ENCODE data around the gene DENND10. TPM values are rescaled to one million over a fixed set of nuclear protein-coding genes. Genes with fewer than 3 reads are reported as not detected.
A peak's percentile ranks its signal among the peaks of the same experiment; 100 is the strongest.
"Not testable (repeated sequence)": the region's sequence is repeated elsewhere in the genome, so short reads cannot be mapped to it uniquely, and the experiment has no call there.

DENND10 gene
- total and polyA plus RNA-seq, 2 experiments from 2014 or later, result 41.4 to 41.8 TPM

- Histone ChIP-seq H3K4me2 (no peak overlapping the region), H4K20me1 (replicated peaks; ENCODE audit: insufficient read depth) (no peaks in the 10 kb centered on the region), H3K27me3 (ENCODE audit: insufficient read depth) (no peaks in the 10 kb centered on the region), H3K36me3 (ENCODE audit: insufficient read depth) (no peaks in the 10 kb centered on the region), H3K4me1 (ENCODE audit: insufficient read depth) (no peaks in the 10 kb centered on the region), H3K79me2 (replicated peaks; ENCODE audit: insufficient read depth) (no peaks in the 10 kb centered on the region), H3K4me3 (no peak overlapping the region), H2AFZ (no peak overlapping the region), H3K9me2 (ENCODE audit: insufficient read depth) (no peaks in the 10 kb centered on the region), H3K27ac (ENCODE audit: low read depth) (no peak overlapping the region), H3F3A (replicated peaks; ENCODE audit: low read depth) (no peaks in the 10 kb centered on the region)
- ATAC-seq (no peak), DNase-seq (ENCODE audit: low spot score) (no peak)
- no peaks in the 10 kb centered on the region for H3K4me1 Mint-ChIP-seq
- TF ChIP-seq CTCF (conservative IDR thresholded peaks at IDR 0.05; ENCODE audit: low read depth in 2 of 2) (no peak), ZNF331 (CRISPR knock-in tag; IDR thresholded peaks at IDR 0.05; ENCODE audit: low read depth) (no peak)
- H3K27me3 Mint-ChIP-seq (ENCODE audit: insufficient read depth, low read depth, poor library complexity), result no peaks in the 10 kb centered on the region
- no peak overlapping the region for H3K4me3 Mint-ChIP-seq
- no peaks in the 10 kb centered on the region for H3K9me3 Mint-ChIP-seq
- H3K27ac Mint-ChIP-seq, result no peak overlapping the region
- H3K36me3 Mint-ChIP-seq (ENCODE audit: low read depth), result peaks cover 31% of the 10 kb centered on the region
Observed at GRCh38 chr10:119149157-119149556, 45.2 kb downstream of the DENND10 start.

GRCh38 chr10:119149729-119150128 is 45.8 kb downstream of the DENND10 start:
- Mint-ChIP-seq H3K27ac (no peak overlapping the region), H3K36me3 (ENCODE audit: low read depth) (peaks cover 36% of the 10 kb centered on the region), H3K4me3 (no peak overlapping the region), H3K9me3 (no peaks in the 10 kb centered on the region), H3K4me1 (no peaks in the 10 kb centered on the region), H3K27me3 (ENCODE audit: insufficient read depth, low read depth, poor library complexity) (no peaks in the 10 kb centered on the region)
- Histone ChIP-seq H3F3A (replicated peaks; ENCODE audit: low read depth) (no peaks in the 10 kb centered on the region), H3K79me2 (replicated peaks; ENCODE audit: insufficient read depth) (no peaks in the 10 kb centered on the region), H3K27me3 (ENCODE audit: insufficient read depth) (no peaks in the 10 kb centered on the region), H3K4me3 (no peak overlapping the region), H2AFZ (no peak overlapping the region), H3K4me1 (ENCODE audit: insufficient read depth) (no peaks in the 10 kb centered on the region), H3K36me3 (ENCODE audit: insufficient read depth) (no peaks in the 10 kb centered on the region), H3K9me2 (ENCODE audit: insufficient read depth) (no peaks in the 10 kb centered on the region), H3K4me2 (no peak overlapping the region), H3K27ac (ENCODE audit: low read depth) (no peak overlapping the region), H4K20me1 (replicated peaks; ENCODE audit: insufficient read depth) (no peaks in the 10 kb centered on the region)
- DNase-seq (ENCODE audit: low spot score) (peak; percentile 68), ATAC-seq (peak; percentile 94)
- TF ChIP-seq NANOG (IDR thresholded peaks at IDR 0.05; ENCODE audit: borderline replicate concordance) (no peak), CTCF (conservative IDR thresholded peaks at IDR 0.05; ENCODE audit: low read depth in 2 of 2) (peak; percentile 54 to 90)

- H3K36me3 ChIP-seq (ENCODE audit: insufficient read depth); H3K4me1 ChIP-seq (ENCODE audit: insufficient read depth); ATAC-seq; H3K27ac Mint-ChIP-seq; H3K4me3 Mint-ChIP-seq; H3K4me2 ChIP-seq; H3K9me3 Mint-ChIP-seq; H3K9me2 ChIP-seq (ENCODE audit: insufficient read depth); H4K20me1 ChIP-seq (replicated peaks; ENCODE audit: insufficient read depth); H3K4me1 Mint-ChIP-seq; H3K27me3 Mint-ChIP-seq (ENCODE audit: insufficient read depth, low read depth, poor library complexity); H3K79me2 ChIP-seq (replicated peaks; ENCODE audit: insufficient read depth); H2AFZ ChIP-seq; DNase-seq (ENCODE audit: low spot score); H3F3A ChIP-seq (replicated peaks; ENCODE audit: low read depth); H3K27ac ChIP-seq (ENCODE audit: low read depth); H3K27me3 ChIP-seq (ENCODE audit: insufficient read depth); H3K4me3 ChIP-seq: not testable (repeated sequence)
- H3K36me3 Mint-ChIP-seq (ENCODE audit: low read depth), result peaks cover 50% of the 10 kb centered on the region
Observed at GRCh38 chr10:119151601-119152000, 47.7 kb downstream of the DENND10 start.

All from GM23338 (cell line).